Central memory CD4-positive, alpha-beta T cell (primary cell): Measurements from ENCODE around the gene HELLS.
"Not testable (repeated sequence)": the region's sequence is repeated elsewhere in the genome, so short reads cannot be mapped to it uniquely, and the experiment has no call there.

Experiments used
- DNase-seq: peaks from one replicate; pipeline ENCODE4 v3.0.0; 2022
- total RNA-seq, 3 experiments: gene quantifications; one replicate each; lab custom pipeline; 2026; lab: John Stamatoyannopoulos, UW

The HELLS gene
- 14.9 to 74.2 (median 56.5) reads per million in 3 experiments for total RNA-seq

DNA sequence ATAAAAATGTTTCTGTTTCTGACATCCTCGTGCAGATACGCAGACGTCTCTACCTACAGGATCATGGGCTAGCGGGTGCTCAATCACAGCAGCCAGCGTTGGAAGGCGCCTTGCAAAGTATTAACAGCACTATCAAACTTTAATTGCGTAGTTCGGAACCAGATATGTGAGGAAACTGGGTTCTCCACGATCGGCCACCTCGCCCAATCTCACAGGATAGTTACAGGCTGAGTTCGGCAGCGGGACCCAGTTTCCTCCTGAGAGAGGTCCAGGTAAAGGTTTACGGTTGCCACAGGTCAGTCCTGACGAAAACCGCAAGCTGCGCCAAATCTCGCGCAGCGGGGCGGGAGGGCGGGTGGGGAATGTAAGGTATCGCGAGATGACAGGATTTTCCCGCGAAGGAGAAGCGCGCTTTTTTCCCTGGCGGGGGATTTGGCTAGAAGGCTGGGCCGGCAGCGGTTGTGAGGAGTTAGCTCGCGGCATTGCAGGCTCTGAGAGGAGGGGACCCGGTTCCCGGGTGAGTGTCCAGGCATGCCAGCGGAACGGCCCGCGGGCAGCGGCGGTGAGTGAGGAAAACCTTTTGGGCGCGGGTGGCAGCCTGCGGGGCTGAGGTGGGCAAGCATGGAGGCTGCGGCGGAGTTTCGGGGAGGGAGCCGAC, at the start of gene HELLS:
HELLS (plus strand) TSS at position 398 of the 658 bp plus-strand sequence; CDS start at position 532, 134 bp downstream.
- peak; percentile 67 for DNase-seq

GRCh38 chr10:94496010-94496409, 49.6 kb upstream of the HELLS start:
- DNase-seq: no peak

DNA sequence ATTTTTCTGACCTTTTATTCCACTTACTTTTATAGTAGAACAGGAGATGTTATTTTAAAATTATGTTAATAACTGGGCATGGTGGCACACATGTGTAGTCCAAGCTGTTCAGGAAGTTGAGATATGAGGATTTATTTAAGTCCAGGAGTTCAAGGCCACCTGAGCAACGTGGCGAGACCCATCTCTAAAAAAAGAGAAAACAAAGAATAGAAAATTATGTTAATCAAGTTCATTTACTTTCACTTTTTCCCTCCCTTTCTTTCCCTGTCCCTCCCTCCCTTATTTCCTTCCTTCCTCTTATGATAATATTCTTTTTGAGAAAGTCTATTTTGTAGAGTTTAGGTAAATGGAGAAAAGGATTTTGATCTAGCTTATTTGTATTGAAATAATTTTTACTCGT, 48.9 kb upstream of the HELLS start:
- no peak for DNase-seq

- DNase-seq: no peak
Observed at GRCh38 chr10:94500063-94500462, 45.5 kb upstream of the HELLS start.

GRCh38 chr10:94521276-94522250, 24.0 kb upstream of the HELLS start:
- DNase-seq: no peak

DNA sequence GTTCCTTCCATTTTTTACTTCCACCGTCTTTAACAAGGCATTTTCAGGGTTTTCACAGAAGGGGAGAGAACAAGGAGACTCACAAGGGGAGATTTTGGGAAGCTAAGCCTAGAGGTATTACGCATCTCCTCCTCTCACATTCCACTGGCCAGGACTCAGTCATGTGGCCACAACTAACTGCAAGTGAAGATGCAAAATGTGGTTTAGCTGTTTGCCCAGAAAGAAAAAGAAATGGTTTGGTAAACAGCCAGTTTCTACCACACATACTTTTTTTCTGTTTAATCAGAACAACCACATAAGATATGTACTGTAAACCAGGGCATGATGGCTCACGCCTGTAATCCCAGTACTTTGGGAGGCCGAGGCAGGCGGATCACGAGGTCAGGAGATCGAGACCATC, 21.4 kb upstream of the HELLS start:
- DNase-seq: no peak

GRCh38 chr10:94524711-94525110, 20.9 kb upstream of the HELLS start:
- DNase-seq: no peak

- not testable (repeated sequence) for DNase-seq
Observed at GRCh38 chr10:94531550-94531949, 14.0 kb upstream of the HELLS start.

- DNase-seq: no peak
Observed at GRCh38 chr10:94533027-94533426, 12.6 kb upstream of the HELLS start.

GRCh38 chr10:94542282-94542681, 3.3 kb upstream of the HELLS start:
- not testable (repeated sequence) for DNase-seq

DNA sequence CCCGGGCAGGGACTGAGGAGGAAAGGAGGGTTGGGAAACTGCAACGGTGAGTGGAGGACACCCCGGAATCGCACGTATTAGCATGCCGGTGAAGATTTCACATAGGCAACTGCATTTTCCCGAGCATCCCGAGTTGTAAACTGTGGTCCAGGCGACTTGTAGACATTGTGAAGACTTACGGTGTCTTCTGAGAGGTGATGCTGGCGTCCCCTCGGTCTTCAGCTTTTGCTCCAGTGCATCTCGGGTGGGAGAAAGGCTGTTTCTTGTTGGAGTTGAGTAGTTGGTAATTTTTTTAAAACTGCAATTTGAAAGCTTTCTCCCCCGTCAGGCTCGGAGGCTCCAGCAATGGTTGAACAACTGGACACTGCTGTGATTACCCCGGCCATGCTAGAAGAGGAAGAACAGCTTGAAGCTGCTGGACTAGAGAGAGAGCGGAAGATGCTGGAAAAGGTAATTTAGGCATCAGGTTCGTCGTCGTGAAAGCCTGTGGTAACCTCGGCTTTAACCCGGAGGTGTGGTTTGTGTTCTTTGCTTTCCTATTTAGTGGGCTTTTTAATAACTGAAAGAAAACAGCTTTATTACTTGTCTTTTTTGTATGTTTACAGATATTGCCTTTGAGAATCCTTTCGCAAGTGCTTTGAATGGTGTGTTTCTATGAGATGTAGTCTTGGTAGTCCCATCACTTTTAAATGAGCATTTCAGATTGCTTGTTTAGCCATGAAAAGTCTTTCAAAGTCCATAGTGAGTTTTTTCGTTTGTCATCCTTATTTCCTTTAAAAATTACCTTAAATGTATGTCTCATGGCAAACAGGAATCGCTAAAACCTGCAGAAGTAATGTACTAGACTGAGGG, 687 bp downstream of the HELLS start:
- DNase-seq: no peak

- no peak for DNase-seq
Observed at GRCh38 chr10:94546901-94547185, 1.3 kb downstream of the HELLS start.

GRCh38 chr10:94549221-94549620, 3.6 kb downstream of the HELLS start:
- DNase-seq: no peak

DNA sequence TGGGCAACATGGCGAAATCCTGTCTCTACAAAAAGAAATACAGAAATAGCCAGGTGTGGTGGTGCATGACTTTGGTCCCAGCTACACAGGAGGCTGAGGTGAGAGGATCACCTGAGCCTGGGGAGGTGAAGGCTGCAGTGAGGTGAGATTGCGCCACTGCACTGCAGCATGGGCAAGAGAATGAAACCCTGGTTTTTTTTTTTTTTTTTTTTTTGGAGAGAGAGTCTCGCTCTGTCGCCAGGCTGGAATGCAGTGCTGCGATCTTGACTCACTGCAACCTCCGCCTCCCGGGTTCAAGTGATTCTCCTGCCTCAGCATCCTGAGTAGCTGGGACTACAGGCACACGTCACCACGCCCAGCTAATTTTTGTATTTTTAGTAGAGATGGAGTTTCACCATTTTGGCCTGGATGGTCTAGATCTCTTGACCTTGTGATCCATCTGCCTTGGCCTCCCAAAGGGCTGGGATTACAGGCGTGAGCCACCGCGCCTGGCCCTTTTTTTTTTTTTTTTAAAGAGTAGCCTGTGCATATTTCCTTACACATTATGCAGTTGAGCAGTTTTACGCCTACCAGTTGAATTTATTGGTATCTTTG, 22.2 kb downstream of the HELLS start:
- DNase-seq: not testable (repeated sequence)

- DNase-seq: no peak
Observed at GRCh38 chr10:94571081-94571480, 25.5 kb downstream of the HELLS start.

DNA sequence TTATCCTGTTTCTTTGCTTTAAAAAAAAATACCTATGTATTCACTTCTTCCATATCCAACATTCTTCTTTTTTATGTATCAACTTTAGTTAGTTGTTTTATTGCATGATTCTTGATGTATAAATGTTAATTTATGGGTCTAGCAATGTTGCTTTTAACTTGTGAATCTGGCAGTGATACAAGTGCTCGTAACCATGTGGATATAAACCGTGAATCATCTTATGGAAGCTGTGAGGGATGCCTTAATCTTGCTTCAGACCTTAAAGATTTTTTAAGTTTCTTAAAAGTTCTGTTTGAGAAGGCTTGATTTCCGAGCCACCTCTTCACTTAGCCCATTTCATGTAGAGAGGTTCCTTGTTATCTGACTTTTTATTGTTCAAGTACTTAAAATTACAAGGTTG, 25.9 kb downstream of the HELLS start:
- DNase-seq: no peak

DNA sequence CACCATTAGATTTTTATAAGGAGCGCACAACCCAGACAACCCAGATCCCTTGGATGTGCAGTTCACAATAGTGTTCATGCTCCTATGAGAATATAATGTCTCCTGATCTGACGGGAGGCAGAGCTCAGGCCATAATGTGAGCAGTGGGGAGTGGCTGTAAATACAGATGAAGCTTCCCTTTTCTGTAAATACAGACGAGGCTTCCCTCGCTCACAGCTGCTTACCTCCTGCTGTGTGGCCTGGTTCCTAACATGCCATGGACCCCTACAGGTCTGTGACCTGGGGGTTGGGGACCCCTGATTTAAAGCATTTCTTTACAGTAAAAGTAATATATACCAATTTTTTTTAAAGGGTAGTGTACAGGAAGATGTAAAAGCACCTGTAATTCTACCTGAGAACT, 33.2 kb downstream of the HELLS start:
- DNase-seq: no peak

GRCh38 chr10:94583124-94583523, 37.5 kb downstream of the HELLS start:
- DNase-seq: no peak

GRCh38 chr10:94591461-94592205, 46.0 kb downstream of the HELLS start:
- DNase-seq: no peak

- no peak for DNase-seq
Observed at GRCh38 chr10:94602729-94603515, 57.3 kb downstream of the HELLS start.

- DNase-seq: no peak
Observed at GRCh38 chr10:94607111-94607510, 61.5 kb downstream of the HELLS start.
